OCI-LY7 (cell line): ENCODE results near the gene TXNL4A. TPM values are rescaled to one million over a fixed set of nuclear protein-coding genes. Genes with fewer than 3 reads are reported as not detected.

Experiments
- BruUV-seq: library from RNA; stranded (reverse); fragments of 400-500 nt; replicated peaks from 2 replicates; lab custom pipeline; 2021; lab: Mats Ljungman, UMichigan
- CTCF ChIA-PET: fragments of 300-600 bp; sonication (Branson Sonifier 250); formaldehyde crosslinking; loops from one replicate; lab custom pipeline; 2022; ENCODE audit warnings: antibody characterized with exemption; ENCODE audit not compliant: unreplicated experiment; lab: Charles Lee
- POLR2A ChIA-PET: fragments of 300-600 bp; sonication (Branson Sonifier 250); formaldehyde crosslinking; loops from one replicate; lab custom pipeline; 2022; ENCODE audit warnings: antibody characterized with exemption; lab: Charles Lee
- DNase-seq: peaks from one replicate; pipeline ENCODE4 v3.0.0-alpha.2; 2015; ENCODE audit warnings: low spot score
- H2AFZ ChIP-seq: fragments of 200-600 bp; sonication (generic), shearing (Covaris generic); 2 replicates; pipeline ENCODE4 v1.6.1; 2014; ENCODE audit warnings: mild to moderate bottlenecking, antibody characterized with exemption, low read length, moderate library complexity
- H3K27ac ChIP-seq: fragments of 200-600 bp; sonication (generic); 2 replicates; pipeline ENCODE4 v1.5.1; 2014; ENCODE audit warnings: mixed run types, low read depth, mild to moderate bottlenecking, moderate library complexity, low read length, inconsistent platforms; ENCODE audit not compliant: poor library complexity, severe bottlenecking
- H3K36me3 ChIP-seq: fragments of 200-600 bp; sonication (generic); 2 replicates; pipeline ENCODE4 v1.6.1; 2014; ENCODE audit warnings: mild to moderate bottlenecking, antibody characterized with exemption, low read length, moderate library complexity, mixed read lengths; ENCODE audit not compliant: insufficient read depth
- H3K4me1 ChIP-seq: fragments of 200-600 bp; sonication (generic); 2 replicates; pipeline ENCODE4 v1.5.1; 2014; ENCODE audit warnings: mild to moderate bottlenecking, low read length; ENCODE audit not compliant: insufficient read depth, poor library complexity, severe bottlenecking
- H3K4me2 ChIP-seq: fragments of 200-600 bp; sonication (generic); 2 replicates; pipeline ENCODE4 v1.6.1; 2014; ENCODE audit warnings: mild to moderate bottlenecking, low read length
- H3K4me3 ChIP-seq: fragments of 200-600 bp; sonication (generic); 2 replicates; pipeline ENCODE4 v1.5.1; 2014; ENCODE audit warnings: mild to moderate bottlenecking, low read depth, low read length; ENCODE audit not compliant: poor library complexity, severe bottlenecking
- H3K79me2 ChIP-seq: fragments of 200-600 bp; sonication (generic); 2 replicates; pipeline ENCODE4 v1.6.1; 2016; ENCODE audit warnings: low read depth, mild to moderate bottlenecking, low read length, moderate library complexity, mixed read lengths; ENCODE audit not compliant: insufficient read depth
- H3K9me2 ChIP-seq: fragments of 200-600 bp; sonication (generic); 2 replicates; pipeline ENCODE4 v1.6.1; 2016; ENCODE audit warnings: mild to moderate bottlenecking, low read length, mixed read lengths; ENCODE audit not compliant: insufficient read depth
- H3K9me3 ChIP-seq: fragments of 200-600 bp; sonication (generic); 2 replicates; pipeline ENCODE4 v1.6.1; 2014; ENCODE audit warnings: mild to moderate bottlenecking, mixed run types, low read length, mixed read lengths
- H4K20me1 ChIP-seq: fragments of 200-600 bp; sonication (generic); 2 replicates; pipeline ENCODE4 v1.6.1; 2014; ENCODE audit warnings: mild to moderate bottlenecking, antibody characterized with exemption, low read length, moderate library complexity, mixed read lengths; ENCODE audit not compliant: insufficient read depth
- CTCF ChIP-seq: fragments of 200-600 bp; sonication (generic); conservative IDR thresholded peaks from 2 replicates; pipeline ENCODE4 v1.5.1; 2014; ENCODE audit warnings: mild to moderate bottlenecking, antibody characterized with exemption, low read length, moderate library complexity, mixed read lengths
- EZH2phosphoT487 ChIP-seq: fragments of 200-600 bp; sonication (generic); IDR thresholded peaks from 2 replicates; pipeline ENCODE4 v1.6.1; 2018; ENCODE audit warnings: low read depth, borderline replicate concordance, mild to moderate bottlenecking, mixed run types, antibody characterized with exemption, low read length, moderate library complexity, mixed read lengths
- intact Hi-C: fragments of 100-400 bp; cut with micrococcal nuclease; formaldehyde crosslinking; loops from one replicate; pipeline ENCODE4 v1.10.0; 2022; ENCODE audit not compliant: unreplicated experiment
- total RNA-seq, 2 experiments: library from RNA; depleted of rRNA in 1 of 2; stranded (reverse); fragments of >200 nt in 1 of 2; shearing (Covaris generic) in 1 of 2; gene quantifications; 2 replicates each; pipeline ENCODE4 v1.2.3, GENCODE V29; 2014 to 2022

The TXNL4A gene
- total RNA-seq, 2 experiments from 2014 or later, result 44.7 to 91.4 TPM

DNA sequence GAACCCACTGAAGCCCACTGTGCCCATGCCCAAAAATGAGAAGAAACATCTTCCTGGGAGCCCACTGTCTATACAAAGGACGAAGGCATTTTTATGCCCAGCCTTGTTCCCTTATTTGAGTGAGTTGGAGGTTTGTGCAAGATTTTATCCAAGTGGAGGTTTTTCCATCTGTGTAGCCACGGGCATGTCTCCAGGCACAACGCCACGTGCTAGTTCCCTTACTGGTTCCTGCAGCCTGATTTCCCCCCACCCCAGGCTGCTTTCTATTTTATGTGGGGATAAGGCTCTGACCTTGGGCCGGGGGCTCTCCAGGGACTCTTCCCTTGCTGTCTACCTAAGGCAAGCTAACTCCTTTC lies 22.2 kb upstream of the TXNL4A start:
- Histone ChIP-seq H3K9me2 (no peaks in the 10 kb centered on the region), H3K9me3 (no peaks in the 10 kb centered on the region), H3K27ac (no peak overlapping the region), H3K4me3 (no peak overlapping the region), H4K20me1 (no peaks in the 10 kb centered on the region), H3K4me2 (no peak overlapping the region), H3K79me2 (no peaks in the 10 kb centered on the region), H3K4me1 (no peaks in the 10 kb centered on the region), H3K36me3 (no peaks in the 10 kb centered on the region), H2AFZ (no peak overlapping the region)
- no TSS peak for BruUV-seq
- TF ChIP-seq EZH2phosphoT487, result no peak
- TF ChIP-seq CTCF, result no peak
- intact Hi-C loops, result no loop called here
- ChIA-PET CTCF (no interaction called here), POLR2A (no interaction called here)
- no peak for DNase-seq

- Histone ChIP-seq H3K27ac (no peak overlapping the region), H3K9me3 (no peaks in the 10 kb centered on the region), H3K4me1 (no peaks in the 10 kb centered on the region), H3K9me2 (no peaks in the 10 kb centered on the region), H4K20me1 (no peaks in the 10 kb centered on the region), H3K36me3 (no peaks in the 10 kb centered on the region), H2AFZ (no peak overlapping the region), H3K4me3 (no peak overlapping the region), H3K79me2 (no peaks in the 10 kb centered on the region), H3K4me2 (no peak overlapping the region)
- DNase-seq, result no peak
- ChIA-PET CTCF (no interaction called here), POLR2A (no interaction called here)
- TF ChIP-seq EZH2phosphoT487 (no peak), CTCF (no peak)
- BruUV-seq, result no TSS peak
- intact Hi-C loops, result no loop called here
Observed at GRCh38 chr18:80009661-80010550, 21.5 kb upstream of the TXNL4A start.

- Histone ChIP-seq H4K20me1 (no peaks in the 10 kb centered on the region), H2AFZ (no peak overlapping the region), H3K9me2 (no peaks in the 10 kb centered on the region), H3K27ac (no peak overlapping the region), H3K9me3 (no peaks in the 10 kb centered on the region), H3K4me3 (no peak overlapping the region), H3K36me3 (no peaks in the 10 kb centered on the region), H3K4me2 (no peak overlapping the region), H3K4me1 (no peaks in the 10 kb centered on the region), H3K79me2 (no peaks in the 10 kb centered on the region)
- intact Hi-C loops, result no loop called here
- POLR2A ChIA-PET, result no interaction called here
- TF ChIP-seq EZH2phosphoT487 (no peak), CTCF (no peak)
- CTCF ChIA-PET, result no interaction called here
- no peak for DNase-seq
- no TSS peak for BruUV-seq
Observed at GRCh38 chr18:80006724-80007123, 18.4 kb upstream of the TXNL4A start.
